IPS-20b (cell line): ENCODE data around the gene HOXD9.

Experiments
- H3K27ac ChIP-seq: one replicate; pipeline ENCODE4 v1.5.1; 2013; ENCODE audit warnings: low read length
- H3K27me3 ChIP-seq: 2 replicates; pipeline ENCODE4 v1.6.1; 2013; ENCODE audit warnings: mild to moderate bottlenecking, low read length, inconsistent platforms; ENCODE audit not compliant: insufficient read depth
- H3K36me3 ChIP-seq: 2 replicates; pipeline ENCODE4 v1.6.1; 2013; ENCODE audit warnings: low read depth, mild to moderate bottlenecking, inconsistent platforms, low read length, moderate library complexity; ENCODE audit not compliant: insufficient read depth
- H3K4me1 ChIP-seq: 2 replicates; pipeline ENCODE4 v1.6.1; 2013; ENCODE audit warnings: mild to moderate bottlenecking, control low read depth, inconsistent platforms, low read length, moderate library complexity; ENCODE audit not compliant: insufficient read depth
- H3K4me3 ChIP-seq: 2 replicates; pipeline ENCODE4 v1.5.1; 2013; ENCODE audit warnings: mild to moderate bottlenecking, low read length, inconsistent platforms
- H3K9ac ChIP-seq: 2 replicates; pipeline ENCODE4 v1.6.1; 2013; ENCODE audit warnings: low read depth, mild to moderate bottlenecking, inconsistent platforms, low read length, moderate library complexity
- H3K9me3 ChIP-seq: 2 replicates; pipeline ENCODE4 v1.6.1; 2013; ENCODE audit warnings: mild to moderate bottlenecking, low read depth, low read length, inconsistent platforms; ENCODE audit not compliant: insufficient read depth

The HOXD9 gene

GRCh38 chr2:176109192-176109901 is 13.2 kb upstream of the HOXD9 start:
- H3K4me3 ChIP-seq: no peak overlapping the region
- H3K36me3 ChIP-seq: no peaks in the 10 kb centered on the region
- H3K27me3 ChIP-seq: peaks cover 100% of the 10 kb centered on the region
- no peaks in the 10 kb centered on the region; the same call in 1 of the 2 replicates for H3K9me3 ChIP-seq
- no peaks in the 10 kb centered on the region for H3K4me1 ChIP-seq
- no peak overlapping the region for H3K27ac ChIP-seq
- H3K9ac ChIP-seq: no peak overlapping the region

GRCh38 chr2:176109946-176110345 is 12.6 kb upstream of the HOXD9 start:
- no peaks in the 10 kb centered on the region; the same call in 1 of the 2 replicates for H3K9me3 ChIP-seq
- H3K27me3 ChIP-seq: peaks cover 100% of the 10 kb centered on the region
- H3K4me3 ChIP-seq: no peak overlapping the region
- H3K36me3 ChIP-seq: no peaks in the 10 kb centered on the region
- H3K27ac ChIP-seq: no peak overlapping the region
- H3K4me1 ChIP-seq: no peaks in the 10 kb centered on the region
- H3K9ac ChIP-seq: no peak overlapping the region

GRCh38 chr2:176110415-176111308 is 11.9 kb upstream of the HOXD9 start:
- Histone ChIP-seq H3K27ac (no peak overlapping the region), H3K9me3 (no peaks in the 10 kb centered on the region; the same call in 1 of the 2 replicates), H3K27me3 (peaks cover 100% of the 10 kb centered on the region), H3K4me1 (no peaks in the 10 kb centered on the region), H3K4me3 (no peak overlapping the region), H3K9ac (no peak overlapping the region), H3K36me3 (no peaks in the 10 kb centered on the region)

- Histone ChIP-seq H3K36me3 (no peaks in the 10 kb centered on the region), H3K4me1 (no peaks in the 10 kb centered on the region), H3K27me3 (peaks cover 100% of the 10 kb centered on the region), H3K27ac (no peak overlapping the region), H3K9ac (no peak overlapping the region), H3K4me3 (no peak overlapping the region), H3K9me3 (no peaks in the 10 kb centered on the region; the same call in 1 of the 2 replicates)
These were observed 11.2 kb upstream of the HOXD9 start for GRCh38 chr2:176111309-176111663.

- no peak overlapping the region for H3K4me3 ChIP-seq
- H3K9me3 ChIP-seq: peaks cover 4% of the 10 kb centered on the region
- H3K27me3 ChIP-seq: peaks cover 100% of the 10 kb centered on the region
- no peak overlapping the region for H3K9ac ChIP-seq
- H3K4me1 ChIP-seq: no peaks in the 10 kb centered on the region
- no peak overlapping the region for H3K27ac ChIP-seq
- no peaks in the 10 kb centered on the region for H3K36me3 ChIP-seq
These were observed 10.6 kb upstream of the HOXD9 start for GRCh38 chr2:176111846-176112374.

- Histone ChIP-seq H3K36me3 (no peaks in the 10 kb centered on the region), H3K4me3 (no peak overlapping the region), H3K27me3 (peaks cover 100% of the 10 kb centered on the region), H3K9ac (no peak overlapping the region), H3K4me1 (no peaks in the 10 kb centered on the region), H3K9me3 (peaks cover 6% of the 10 kb centered on the region), H3K27ac (no peak overlapping the region)
These were observed 9.9 kb upstream of the HOXD9 start for GRCh38 chr2:176112375-176113302.

GRCh38 chr2:176114120-176114929 is 8.2 kb upstream of the HOXD9 start:
- Histone ChIP-seq H3K27me3 (peaks cover 100% of the 10 kb centered on the region), H3K4me3 (no peak overlapping the region), H3K9ac (no peak overlapping the region), H3K9me3 (peaks cover 6% of the 10 kb centered on the region), H3K4me1 (no peaks in the 10 kb centered on the region), H3K36me3 (no peaks in the 10 kb centered on the region), H3K27ac (no peak overlapping the region)

GRCh38 chr2:176114930-176115625 is 7.4 kb upstream of the HOXD9 start:
- no peak overlapping the region for H3K4me3 ChIP-seq
- no peaks in the 10 kb centered on the region for H3K4me1 ChIP-seq
- no peak overlapping the region for H3K9ac ChIP-seq
- no peak overlapping the region for H3K27ac ChIP-seq
- H3K36me3 ChIP-seq: no peaks in the 10 kb centered on the region
- H3K27me3 ChIP-seq: peaks cover 100% of the 10 kb centered on the region
- H3K9me3 ChIP-seq: peaks cover 6% of the 10 kb centered on the region

- H3K4me3 ChIP-seq: no peak within 1 kb of the TSS
- peaks cover 6% of the 10 kb centered on the region for H3K9me3 ChIP-seq
- H3K9ac ChIP-seq: no peak within 1 kb of the TSS
- no peaks in the 10 kb centered on the region for H3K36me3 ChIP-seq
- H3K4me1 ChIP-seq: no peaks in the 10 kb centered on the region
- H3K27me3 ChIP-seq: peaks cover 100% of the 10 kb centered on the region
- H3K27ac ChIP-seq: no peak within 1 kb of the TSS
These were observed 6.4 kb upstream of the HOXD9 start, which contains the start of gene HOXD10 for GRCh38 chr2:176115883-176116813. HOXD10 (plus strand) TSS chr2:176116778; CDS start chr2:176116834, 56 bp downstream.
